ENCODE measurements around the gene MT1X. TPM values are rescaled to one million over a fixed set of nuclear protein-coding genes. Genes with fewer than 3 reads are reported as not detected.
A peak's percentile ranks its signal among the peaks of the same experiment; 100 is the strongest.

Gene MT1X
- 11.5 TPM for total RNA-seq

DNA sequence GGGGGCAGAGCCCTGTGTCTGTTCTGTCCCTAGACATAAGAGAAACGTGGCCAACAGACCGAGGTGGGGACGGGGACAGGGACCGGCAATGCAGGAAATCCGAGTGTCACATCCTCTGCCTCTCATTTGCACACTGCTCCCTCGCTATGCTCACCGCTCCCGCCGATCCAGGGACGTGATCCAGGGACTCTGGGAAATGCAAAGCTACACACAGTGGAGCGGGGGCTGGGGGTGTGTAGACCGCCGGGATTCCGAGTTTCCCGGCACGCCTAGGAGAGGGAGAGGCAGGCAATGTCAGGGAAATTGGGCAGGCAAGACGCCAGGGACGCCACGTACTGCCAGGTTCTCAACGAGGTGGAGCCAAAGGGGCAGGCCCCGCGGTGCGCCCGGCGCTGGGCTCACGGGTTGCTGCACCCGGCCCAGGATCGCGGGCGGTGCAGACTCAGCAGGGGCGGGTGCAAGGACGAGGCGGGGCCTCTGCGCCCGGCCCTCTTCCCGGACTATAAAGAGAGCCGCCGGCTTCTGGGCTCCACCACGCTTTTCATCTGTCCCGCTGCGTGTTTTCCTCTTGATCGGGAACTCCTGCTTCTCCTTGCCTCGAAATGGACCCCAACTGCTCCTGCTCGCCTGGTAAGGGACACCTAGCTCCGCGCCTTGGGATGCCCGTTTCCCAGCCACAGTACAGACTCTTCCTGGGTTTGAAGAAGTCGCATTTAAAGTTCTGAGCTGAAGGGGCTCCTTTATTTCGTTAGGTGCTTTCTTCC, at the start of gene MT1X:
MT1X (plus strand) TSS at position 532 of the 764 bp plus-strand sequence; CDS start at position 603, 71 bp downstream.
- Histone ChIP-seq H3K36me3 (ENCODE audit: control insufficient read depth in 3 of 3, insufficient read depth in 3 of 3, low read length in 3 of 3) (peaks cover 0 to 9% (median 0%) of the 10 kb centered on the region in 3 donors), H3K27me3 (ENCODE audit: control insufficient read depth in 3 of 3, insufficient read depth in 3 of 3, low read length in 3 of 3) (peaks cover 0 to 3% (median 2%) of the 10 kb centered on the region in 3 donors), H3K27ac (ENCODE audit: low read depth, low read length) (peak within 1 kb of the TSS; percentile 87), H3K4me3 (ENCODE audit: low read length in 3 of 3) (peak within 1 kb of the TSS; percentile 90 to 97 (median 95)), H3K4me1 (ENCODE audit: control insufficient read depth in 3 of 3, insufficient read depth in 3 of 3, low read length in 3 of 3) (peaks cover 51 to 77% (median 70%) of the 10 kb centered on the region in 3 donors), H3K9ac (ENCODE audit: low read depth in 1 of 3, low read length in 3 of 3) (peak within 1 kb of the TSS; percentile 95 to 99 (median 95)), H3K9me3 (ENCODE audit: control insufficient read depth in 3 of 3, low read length in 3 of 3) (no peaks in the 10 kb centered on the region)

- Histone ChIP-seq H3K36me3 (ENCODE audit: control insufficient read depth in 3 of 3, insufficient read depth in 3 of 3, low read length in 3 of 3) (no peaks in the 10 kb centered on the region), H3K4me1 (ENCODE audit: control insufficient read depth in 3 of 3, insufficient read depth in 3 of 3, low read length in 3 of 3) (peaks cover 21 to 29% (median 25%) of the 10 kb centered on the region in 3 donors), H3K9ac (ENCODE audit: low read depth in 1 of 3, low read length in 3 of 3) (peak overlapping the region; percentile 52 to 77 (median 67)), H3K27me3 (ENCODE audit: control insufficient read depth in 3 of 3, insufficient read depth in 3 of 3, low read length in 3 of 3) (peaks cover 10 to 19% (median 15%) of the 10 kb centered on the region in 3 donors), H3K4me3 (ENCODE audit: low read length in 3 of 3) (peak overlapping the region; percentile 54 to 69 (median 67)), H3K9me3 (ENCODE audit: control insufficient read depth in 3 of 3, low read length in 3 of 3) (no peaks in the 10 kb centered on the region), H3K27ac (ENCODE audit: low read depth, low read length) (peak overlapping the region; percentile 42)
Measured at GRCh38 chr16:56632848-56633365, 49.4 kb upstream of the MT1X start.

DNA sequence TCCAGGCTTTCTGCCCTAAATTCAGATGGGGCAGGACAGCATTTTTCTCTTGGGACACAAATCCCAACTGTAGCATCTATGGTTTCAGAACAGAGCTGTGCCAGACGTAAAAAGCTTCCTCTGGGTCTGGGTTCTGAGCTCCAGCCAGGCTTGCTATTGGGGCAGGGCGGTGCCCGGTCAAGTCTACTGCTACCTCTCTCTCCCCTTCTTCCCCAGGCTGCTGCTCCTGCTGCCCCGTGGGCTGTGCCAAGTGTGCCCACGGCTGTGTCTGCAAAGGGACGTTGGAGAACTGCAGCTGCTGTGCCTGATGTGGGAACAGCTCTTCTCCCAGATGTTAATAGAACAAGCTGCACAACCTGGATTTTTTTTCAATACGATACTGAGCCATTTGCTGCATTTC, 48.7 kb upstream of the MT1X start:
- peak overlapping the region in 1 of 3 donors; percentile 54 for H3K4me3 ChIP-seq (ENCODE audit: low read length in 3 of 3)
- H3K36me3 ChIP-seq (ENCODE audit: control insufficient read depth in 3 of 3, insufficient read depth in 3 of 3, low read length in 3 of 3) = no peaks in the 10 kb centered on the region
- H3K9me3 ChIP-seq (ENCODE audit: control insufficient read depth in 3 of 3, low read length in 3 of 3) = no peaks in the 10 kb centered on the region
- H3K4me1 ChIP-seq (ENCODE audit: control insufficient read depth in 3 of 3, insufficient read depth in 3 of 3, low read length in 3 of 3) = peaks cover 27 to 34% (median 27%) of the 10 kb centered on the region in 3 donors
- no peak overlapping the region for H3K27ac ChIP-seq (ENCODE audit: low read depth, low read length)
- peaks cover 15 to 24% (median 18%) of the 10 kb centered on the region in 3 donors for H3K27me3 ChIP-seq (ENCODE audit: control insufficient read depth in 3 of 3, insufficient read depth in 3 of 3, low read length in 3 of 3)
- no peak overlapping the region for H3K9ac ChIP-seq (ENCODE audit: low read depth in 1 of 3, low read length in 3 of 3)

DNA sequence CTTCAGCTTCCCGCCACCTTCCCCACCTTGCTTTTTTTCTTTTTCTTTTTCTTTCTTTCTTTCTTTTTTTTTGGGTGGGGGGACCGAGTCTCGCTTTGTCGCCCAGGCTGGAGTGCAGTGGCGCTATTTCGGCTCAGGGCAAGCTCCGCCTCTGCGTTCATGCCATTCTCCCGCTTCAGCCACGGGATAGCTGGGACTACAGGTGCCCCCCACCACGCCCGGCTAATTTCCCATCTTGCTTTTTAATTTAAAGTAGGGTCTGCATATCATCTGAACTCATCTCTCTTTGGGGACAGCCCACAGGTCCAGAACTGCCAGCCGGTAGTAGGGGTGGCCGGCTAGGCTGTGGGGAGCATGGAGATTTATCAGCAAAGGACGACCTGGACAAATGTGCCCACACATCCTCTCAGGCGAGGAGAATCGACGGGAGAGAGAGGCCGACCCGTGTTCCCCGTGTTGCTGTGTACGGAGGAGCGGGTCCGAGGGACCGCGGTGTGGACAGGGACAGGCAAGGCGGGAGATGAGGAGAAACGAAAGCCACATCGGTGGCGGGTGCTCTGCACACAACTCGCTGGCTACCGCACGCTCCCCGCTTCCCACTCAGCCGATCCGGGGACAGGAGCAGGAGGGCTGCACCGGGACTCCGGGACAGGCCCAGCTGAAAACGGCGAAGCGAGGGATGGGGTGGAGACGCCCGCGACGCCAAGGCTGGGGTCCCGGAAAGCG, 47.4 kb upstream of the MT1X start:
- H3K27ac ChIP-seq (ENCODE audit: low read depth, low read length) = no peak overlapping the region
- H3K9me3 ChIP-seq (ENCODE audit: control insufficient read depth in 3 of 3, low read length in 3 of 3) = no peaks in the 10 kb centered on the region
- peaks cover 18 to 38% (median 25%) of the 10 kb centered on the region in 3 donors for H3K27me3 ChIP-seq (ENCODE audit: control insufficient read depth in 3 of 3, insufficient read depth in 3 of 3, low read length in 3 of 3)
- H3K9ac ChIP-seq (ENCODE audit: low read depth in 1 of 3, low read length in 3 of 3) = no peak overlapping the region
- H3K36me3 ChIP-seq (ENCODE audit: control insufficient read depth in 3 of 3, insufficient read depth in 3 of 3, low read length in 3 of 3) = no peaks in the 10 kb centered on the region
- H3K4me3 ChIP-seq (ENCODE audit: low read length in 3 of 3) = no peak overlapping the region
- H3K4me1 ChIP-seq (ENCODE audit: control insufficient read depth in 3 of 3, insufficient read depth in 3 of 3, low read length in 3 of 3) = peaks cover 19 to 27% (median 26%) of the 10 kb centered on the region in 3 donors

DNA sequence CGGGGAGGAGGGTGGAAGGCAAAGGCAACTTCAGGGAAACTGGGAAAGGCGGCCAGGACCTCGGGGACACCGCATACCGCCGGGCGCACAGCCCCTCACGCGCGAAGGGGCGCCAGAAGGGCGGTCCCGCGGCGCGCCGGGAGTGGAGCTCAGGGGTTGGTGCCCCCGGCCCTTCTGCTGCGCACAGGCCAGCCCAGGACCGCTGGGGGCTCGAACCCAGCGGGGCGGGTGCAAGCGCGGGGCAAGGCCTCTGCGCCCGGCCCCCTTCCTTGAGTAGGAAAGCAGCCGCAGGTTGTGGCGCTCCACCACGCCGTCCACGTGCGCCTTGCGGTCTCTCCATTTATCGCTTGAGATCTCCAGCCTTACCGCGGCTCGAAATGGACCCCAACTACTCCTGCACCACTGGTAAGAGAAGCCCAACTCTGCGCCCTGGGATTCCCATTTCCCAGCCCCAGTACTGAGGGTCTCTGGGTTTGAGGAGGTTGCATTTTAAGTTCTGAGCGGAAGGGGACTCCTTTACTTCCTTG, 46.8 kb upstream of the MT1X start:
- no peak overlapping the region for H3K4me3 ChIP-seq (ENCODE audit: low read length in 3 of 3)
- H3K27ac ChIP-seq (ENCODE audit: low read depth, low read length) = no peak overlapping the region
- no peak overlapping the region for H3K9ac ChIP-seq (ENCODE audit: low read depth in 1 of 3, low read length in 3 of 3)
- H3K27me3 ChIP-seq (ENCODE audit: control insufficient read depth in 3 of 3, insufficient read depth in 3 of 3, low read length in 3 of 3) = peaks cover 18 to 41% (median 25%) of the 10 kb centered on the region in 3 donors
- no peaks in the 10 kb centered on the region for H3K9me3 ChIP-seq (ENCODE audit: control insufficient read depth in 3 of 3, low read length in 3 of 3)
- H3K4me1 ChIP-seq (ENCODE audit: control insufficient read depth in 3 of 3, insufficient read depth in 3 of 3, low read length in 3 of 3) = peaks cover 19 to 27% (median 21%) of the 10 kb centered on the region in 3 donors
- no peaks in the 10 kb centered on the region for H3K36me3 ChIP-seq (ENCODE audit: control insufficient read depth in 3 of 3, insufficient read depth in 3 of 3, low read length in 3 of 3)

GRCh38 chr16:56636616-56637413, 45.5 kb upstream of the MT1X start:
- Histone ChIP-seq H3K4me1 (ENCODE audit: control insufficient read depth in 3 of 3, insufficient read depth in 3 of 3, low read length in 3 of 3) (peaks cover 15 to 26% (median 21%) of the 10 kb centered on the region in 3 donors), H3K27me3 (ENCODE audit: control insufficient read depth in 3 of 3, insufficient read depth in 3 of 3, low read length in 3 of 3) (peaks cover 18 to 42% (median 25%) of the 10 kb centered on the region in 3 donors)

DNA sequence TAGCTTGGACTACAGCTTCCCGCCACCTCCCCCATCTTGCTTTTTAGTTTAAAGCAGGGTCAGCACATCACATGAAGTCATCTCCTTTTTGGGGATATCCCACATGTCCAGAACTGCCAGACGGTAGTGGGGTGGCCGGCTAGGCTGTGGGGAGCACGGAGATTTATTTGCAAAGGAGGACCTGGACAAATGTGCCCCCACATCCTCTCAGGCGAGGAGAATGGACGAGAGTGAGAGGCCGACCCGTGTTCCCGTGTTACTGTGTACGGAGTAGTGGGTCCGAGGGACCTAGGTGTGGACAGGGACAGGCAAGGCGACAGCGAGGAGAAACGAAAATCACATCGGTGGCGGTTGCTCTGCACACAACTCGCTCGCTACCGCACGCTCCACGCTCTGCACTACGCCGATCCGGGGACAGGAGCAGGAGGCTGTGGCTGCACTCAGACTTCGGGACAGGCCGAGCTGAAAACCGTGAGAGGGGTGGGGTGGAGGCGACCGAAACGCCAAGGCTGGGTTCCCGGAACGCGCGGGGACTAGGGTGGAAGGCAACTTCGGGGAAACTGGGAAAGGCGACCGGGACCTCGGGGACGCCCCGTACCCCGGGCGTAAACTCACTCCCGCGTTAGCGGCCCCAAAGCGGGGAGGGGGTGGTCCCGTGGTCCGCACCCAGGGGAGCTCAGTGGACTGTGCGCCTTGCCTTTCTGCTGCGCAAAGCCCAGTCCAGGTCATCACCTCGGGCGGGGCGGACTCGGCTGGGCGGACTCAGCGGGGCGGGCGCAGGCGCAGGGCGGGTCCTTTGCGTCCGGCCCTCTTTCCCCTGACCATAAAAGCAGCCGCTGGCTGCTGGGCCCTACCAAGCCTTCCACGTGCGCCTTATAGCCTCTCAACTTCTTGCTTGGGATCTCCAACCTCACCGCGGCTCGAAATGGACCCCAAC, 44.2 kb upstream of the MT1X start, which contains the start of gene MT1A:
MT1A (plus strand) TSS at position 853 of the 937 bp plus-strand sequence; CDS start at position 926, 73 bp downstream.
- Histone ChIP-seq H3K9ac (ENCODE audit: low read depth in 1 of 3, low read length in 3 of 3) (peak within 1 kb of the TSS; percentile 64 to 81 (median 68)), H3K4me1 (ENCODE audit: control insufficient read depth in 3 of 3, insufficient read depth in 3 of 3, low read length in 3 of 3) (peaks cover 16 to 18% (median 17%) of the 10 kb centered on the region in 3 donors), H3K4me3 (ENCODE audit: low read length in 3 of 3) (peak within 1 kb of the TSS; percentile 66 to 77 (median 68)), H3K27me3 (ENCODE audit: control insufficient read depth in 3 of 3, insufficient read depth in 3 of 3, low read length in 3 of 3) (peaks cover 18 to 38% (median 28%) of the 10 kb centered on the region in 3 donors), H3K27ac (ENCODE audit: low read depth, low read length) (peak within 1 kb of the TSS; percentile 66), H3K36me3 (ENCODE audit: control insufficient read depth in 3 of 3, insufficient read depth in 3 of 3, low read length in 3 of 3) (no peaks in the 10 kb centered on the region), H3K9me3 (ENCODE audit: control insufficient read depth in 3 of 3, low read length in 3 of 3) (no peaks in the 10 kb centered on the region)

More at GRCh38 chr16:56636616-56637413, 45.5 kb upstream of the MT1X start:
- no peak overlapping the region for H3K27ac ChIP-seq (ENCODE audit: low read depth, low read length)
- H3K4me3 ChIP-seq (ENCODE audit: low read length in 3 of 3) = no peak overlapping the region
- no peak overlapping the region for H3K9ac ChIP-seq (ENCODE audit: low read depth in 1 of 3, low read length in 3 of 3)
- no peaks in the 10 kb centered on the region for H3K36me3 ChIP-seq (ENCODE audit: control insufficient read depth in 3 of 3, insufficient read depth in 3 of 3, low read length in 3 of 3)
- no peaks in the 10 kb centered on the region for H3K9me3 ChIP-seq (ENCODE audit: control insufficient read depth in 3 of 3, low read length in 3 of 3)

GRCh38 chr16:56639045-56639444, 43.2 kb upstream of the MT1X start:
- Histone ChIP-seq H3K4me1 (ENCODE audit: control insufficient read depth in 3 of 3, insufficient read depth in 3 of 3, low read length in 3 of 3) (peaks cover 23 to 24% (median 24%) of the 10 kb centered on the region in 3 donors), H3K27me3 (ENCODE audit: control insufficient read depth in 3 of 3, insufficient read depth in 3 of 3, low read length in 3 of 3) (peaks cover 18 to 44% (median 33%) of the 10 kb centered on the region in 3 donors), H3K27ac (ENCODE audit: low read depth, low read length) (no peak overlapping the region), H3K9ac (ENCODE audit: low read depth in 1 of 3, low read length in 3 of 3) (no peak overlapping the region), H3K4me3 (ENCODE audit: low read length in 3 of 3) (peak overlapping the region in 2 of 3 donors; percentile 54 to 66), H3K36me3 (ENCODE audit: control insufficient read depth in 3 of 3, insufficient read depth in 3 of 3, low read length in 3 of 3) (no peaks in the 10 kb centered on the region), H3K9me3 (ENCODE audit: control insufficient read depth in 3 of 3, low read length in 3 of 3) (no peaks in the 10 kb centered on the region)
